GM18526 (cell line): ENCODE results near the gene SLC9A9.

Source experiments
- POLR2A ChIP-seq: IDR thresholded peaks from 3 replicates; pipeline ENCODE4 v1.6.1; 2011; ENCODE audit not compliant: insufficient read length; ENCODE audit errors: extremely low read depth

The SLC9A9 gene

DNA sequence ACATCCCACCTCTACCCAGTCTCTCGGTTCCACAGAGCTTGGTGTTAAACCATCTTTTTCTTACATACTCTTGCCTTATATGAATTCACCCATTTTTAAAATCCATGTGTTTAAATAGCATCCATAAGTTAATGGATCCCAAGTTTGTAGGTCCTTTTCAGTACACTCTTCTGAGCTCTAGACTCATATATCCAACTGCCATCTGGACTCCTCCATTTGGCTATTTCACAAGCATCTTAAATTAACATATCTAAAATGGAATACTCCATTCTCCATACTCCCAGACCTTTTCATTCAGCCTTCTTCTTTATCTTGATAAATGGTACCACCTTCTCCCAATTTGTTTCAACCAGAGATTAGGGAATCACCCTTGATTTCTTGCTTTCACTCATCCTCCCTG, 615.3 kb downstream of the SLC9A9 start:
- TF ChIP-seq POLR2A, result no peak

DNA sequence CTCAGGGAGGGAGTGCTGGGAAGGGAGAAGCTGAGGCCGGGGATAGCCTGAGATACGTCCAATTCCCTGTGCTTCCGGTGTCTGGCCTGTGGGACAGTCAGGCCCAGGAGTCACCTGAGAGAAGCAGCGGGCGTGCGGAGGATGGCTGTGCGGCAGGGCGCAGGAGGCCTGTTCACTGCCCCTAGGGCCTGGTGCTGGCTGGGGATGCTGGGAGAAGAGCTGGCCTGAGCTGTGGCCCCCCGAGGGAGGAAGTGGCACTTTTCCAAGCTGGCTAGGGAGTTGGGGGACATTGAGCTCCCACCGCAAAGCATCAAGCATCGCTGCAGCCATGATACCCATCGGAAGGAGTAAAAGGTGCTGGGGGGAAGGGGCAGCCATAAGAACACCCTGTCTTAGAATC, 619.9 kb downstream of the SLC9A9 start:
- TF ChIP-seq POLR2A, result no peak

- no peak for TF ChIP-seq POLR2A
Measured at GRCh38 chr3:143226678-143227291, 621.5 kb downstream of the SLC9A9 start.

DNA sequence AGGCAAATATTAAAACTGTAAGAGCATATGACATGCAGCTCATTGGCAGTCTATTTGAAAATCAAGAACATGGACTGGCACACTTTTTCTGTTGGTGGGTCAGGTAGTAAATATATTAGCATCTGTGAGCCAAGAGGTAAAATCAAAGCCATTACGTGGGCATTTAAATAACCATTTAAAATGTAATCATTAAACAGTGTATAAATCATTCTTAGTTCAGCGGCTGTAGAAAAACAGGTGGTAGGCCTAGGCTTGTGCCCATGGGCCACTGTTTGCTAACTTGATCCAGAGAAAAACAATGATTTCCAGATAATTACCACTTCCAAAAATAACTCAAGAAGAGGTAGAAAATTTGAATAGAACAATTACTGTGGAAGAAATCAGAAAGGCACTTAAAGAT, 623.6 kb downstream of the SLC9A9 start:
- no peak for TF ChIP-seq POLR2A

DNA sequence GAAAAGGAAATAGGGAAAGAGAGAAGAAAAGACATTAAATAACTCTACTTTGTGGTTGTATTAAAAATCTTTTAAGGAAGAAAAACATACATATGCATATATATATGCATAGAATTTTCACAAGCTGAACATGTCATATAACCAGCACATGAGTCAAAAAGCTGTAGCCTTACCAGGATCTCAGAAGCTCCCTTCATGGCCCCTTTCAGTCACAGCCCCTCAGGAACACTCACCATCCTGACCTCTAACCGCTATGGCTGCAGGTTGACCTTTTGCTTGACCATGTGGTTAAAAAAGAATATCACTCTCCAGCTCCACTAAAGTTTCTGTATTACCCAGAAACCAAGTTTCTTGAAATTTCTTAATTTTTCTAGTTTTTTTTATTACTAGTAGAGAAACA, 625.3 kb downstream of the SLC9A9 start:
- no peak for TF ChIP-seq POLR2A

DNA sequence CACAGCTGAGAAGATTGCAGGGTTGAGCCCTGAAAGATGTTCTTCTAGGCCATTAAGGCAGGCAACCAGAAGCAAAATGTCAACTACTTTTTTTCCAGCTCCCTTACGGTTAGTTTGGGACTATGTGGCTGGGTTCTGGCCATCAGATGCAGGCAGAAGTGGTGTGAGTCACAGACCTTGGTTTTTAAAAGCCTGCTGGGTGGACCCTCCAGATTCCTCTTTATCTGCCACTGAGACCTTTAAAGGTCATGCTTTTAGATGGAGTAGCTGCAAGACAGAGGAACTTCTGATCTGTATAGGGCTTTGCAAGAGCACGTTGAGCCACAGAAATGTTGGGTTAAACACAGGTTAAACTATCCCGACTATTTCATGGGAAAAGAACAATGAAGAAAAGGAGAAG, 625.8 kb downstream of the SLC9A9 start:
- TF ChIP-seq POLR2A, result no peak

DNA sequence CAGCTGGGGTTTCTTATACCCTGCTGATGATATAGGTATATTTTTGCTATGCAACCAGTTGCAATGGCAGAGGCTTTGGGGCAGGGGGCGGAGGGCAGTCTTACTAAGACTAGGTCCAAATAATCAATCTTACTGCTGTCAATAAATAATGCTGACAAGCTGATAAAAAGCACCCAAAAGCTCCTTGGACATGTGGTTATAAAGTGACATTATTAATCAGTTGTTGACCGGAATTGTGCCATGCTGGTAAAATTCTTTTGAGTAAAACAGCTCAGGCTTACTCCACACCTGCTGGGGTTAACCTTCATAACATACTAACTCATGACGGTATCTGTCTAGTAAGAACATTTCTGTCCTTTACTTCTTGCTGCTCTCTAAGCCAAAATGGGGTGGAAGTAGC, 626.8 kb downstream of the SLC9A9 start:
- no peak for TF ChIP-seq POLR2A

DNA sequence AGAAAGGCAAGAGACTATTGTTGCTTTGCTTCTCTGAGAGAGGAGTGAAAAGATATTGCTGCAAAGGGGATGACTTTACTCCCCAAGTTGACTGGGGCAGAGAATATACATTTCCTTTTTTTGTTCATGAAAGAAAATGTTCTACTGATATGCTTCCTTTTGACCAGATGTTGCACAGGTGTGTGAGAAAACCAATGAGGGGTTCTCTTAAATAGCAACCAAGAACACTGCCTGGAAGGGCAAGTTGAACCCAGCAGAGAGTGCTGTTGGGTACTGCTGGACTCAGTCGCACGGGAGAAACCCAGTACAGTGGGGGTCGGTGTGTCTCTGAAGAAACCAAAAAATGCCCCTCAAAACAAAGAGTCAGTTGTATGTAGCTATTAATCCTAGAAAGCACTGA, 627.5 kb downstream of the SLC9A9 start:
- TF ChIP-seq POLR2A, result no peak

DNA sequence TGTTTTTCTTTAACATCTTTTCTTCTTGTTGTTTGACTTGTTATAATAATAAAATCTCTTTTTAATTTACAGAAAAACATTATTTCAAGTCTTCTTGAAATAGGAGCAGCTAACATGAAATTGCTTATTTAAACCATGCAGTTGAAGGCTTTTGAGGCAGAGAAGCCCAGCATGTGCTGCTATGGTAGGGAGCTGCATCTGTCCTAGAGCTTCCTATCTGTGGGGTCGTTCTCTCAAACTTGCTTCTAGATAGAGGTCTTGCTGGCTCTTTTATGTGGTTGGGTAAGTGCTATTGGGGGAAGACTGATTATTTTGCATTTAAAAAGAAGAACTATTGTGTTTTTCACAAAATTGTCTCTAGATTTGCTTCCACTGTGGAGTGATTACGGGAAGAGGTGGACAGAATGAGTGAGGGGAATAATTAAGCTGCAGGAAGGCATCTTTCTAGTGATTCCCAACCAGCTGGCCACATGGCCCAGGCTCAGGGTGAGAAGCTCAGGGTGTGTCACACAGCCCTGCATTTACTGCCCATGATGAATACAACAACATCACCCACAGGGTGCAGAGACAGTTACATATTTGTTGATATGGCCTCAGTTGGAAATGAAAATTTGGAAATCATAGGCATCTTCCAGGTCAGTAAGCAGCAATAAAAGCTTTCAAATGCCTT, 630.0 kb downstream of the SLC9A9 start:
- no peak for TF ChIP-seq POLR2A

- no peak for TF ChIP-seq POLR2A
Measured at GRCh38 chr3:143217283-143217682, 631.0 kb downstream of the SLC9A9 start.

DNA sequence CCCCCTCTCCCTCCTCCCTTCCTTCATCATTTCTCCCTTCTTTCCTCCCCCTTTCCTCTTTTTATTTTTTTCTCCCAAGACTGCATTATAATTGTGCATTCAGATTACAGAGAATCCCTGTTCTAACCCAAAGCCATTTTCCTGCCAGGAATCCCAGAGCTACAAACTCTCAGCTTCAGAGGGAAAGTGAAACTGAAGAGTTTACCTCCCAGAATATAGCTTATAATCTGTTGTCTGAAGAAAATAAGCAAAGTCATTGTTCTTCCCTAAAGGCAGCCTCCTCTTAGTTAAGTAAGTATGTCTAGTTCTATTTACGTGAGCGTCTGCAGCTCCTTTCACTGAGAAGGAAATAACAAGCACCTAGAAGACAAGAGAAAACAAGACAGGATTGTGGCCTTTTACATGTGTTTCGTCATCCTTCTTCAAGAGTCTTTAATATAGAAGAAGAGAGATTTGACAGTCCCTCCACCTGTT, 631.5 kb downstream of the SLC9A9 start:
- no peak for TF ChIP-seq POLR2A
